Breast epithelium (tissue), 3 donors: ENCODE measurements around the gene MCHR2.

Source experiments
- POLR2AphosphoS5 ChIP-seq, 3 donors: sonication (generic); formaldehyde crosslinking; IDR thresholded peaks; one replicate each; pipeline ENCODE4 v1.6.1; 2017; ENCODE audit warnings: antibody characterized with exemption in 3 of 3
- TF ChIP-seq, protein P1 (sequence below), 3 donors: fragments of 450-650 bp; IDR thresholded peaks; one replicate each; pipeline ENCODE4 v1.5.1; 2016 to 2017; ENCODE audit warnings: antibody characterized with exemption in 3 of 3, mild to moderate bottlenecking in 3 of 3, moderate library complexity in 3 of 3

- TF ChIP-seq, protein P1, sequence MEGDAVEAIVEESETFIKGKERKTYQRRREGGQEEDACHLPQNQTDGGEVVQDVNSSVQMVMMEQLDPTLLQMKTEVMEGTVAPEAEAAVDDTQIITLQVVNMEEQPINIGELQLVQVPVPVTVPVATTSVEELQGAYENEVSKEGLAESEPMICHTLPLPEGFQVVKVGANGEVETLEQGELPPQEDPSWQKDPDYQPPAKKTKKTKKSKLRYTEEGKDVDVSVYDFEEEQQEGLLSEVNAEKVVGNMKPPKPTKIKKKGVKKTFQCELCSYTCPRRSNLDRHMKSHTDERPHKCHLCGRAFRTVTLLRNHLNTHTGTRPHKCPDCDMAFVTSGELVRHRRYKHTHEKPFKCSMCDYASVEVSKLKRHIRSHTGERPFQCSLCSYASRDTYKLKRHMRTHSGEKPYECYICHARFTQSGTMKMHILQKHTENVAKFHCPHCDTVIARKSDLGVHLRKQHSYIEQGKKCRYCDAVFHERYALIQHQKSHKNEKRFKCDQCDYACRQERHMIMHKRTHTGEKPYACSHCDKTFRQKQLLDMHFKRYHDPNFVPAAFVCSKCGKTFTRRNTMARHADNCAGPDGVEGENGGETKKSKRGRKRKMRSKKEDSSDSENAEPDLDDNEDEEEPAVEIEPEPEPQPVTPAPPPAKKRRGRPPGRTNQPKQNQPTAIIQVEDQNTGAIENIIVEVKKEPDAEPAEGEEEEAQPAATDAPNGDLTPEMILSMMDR (IDR thresholded peaks at IDR 0.05) = no peak
- TF ChIP-seq POLR2AphosphoS5 (IDR thresholded peaks at IDR 0.05) = no peak
These were observed 29.8 kb upstream of the MCHR2 start for GRCh38 chr6:100023798-100024197.
